NCI-H510A treated with DMSO at 0.1 percent for 48 hours (cell line): ENCODE results near the gene FLT4.
"Not testable (repeated sequence)": the region's sequence is repeated elsewhere in the genome, so short reads cannot be mapped to it uniquely, and the experiment has no call there.

Experiments used
- DNase-seq: peaks from one replicate; lab custom pipeline; 2025; lab: John Stamatoyannopoulos, UW

FLT4 gene

DNA sequence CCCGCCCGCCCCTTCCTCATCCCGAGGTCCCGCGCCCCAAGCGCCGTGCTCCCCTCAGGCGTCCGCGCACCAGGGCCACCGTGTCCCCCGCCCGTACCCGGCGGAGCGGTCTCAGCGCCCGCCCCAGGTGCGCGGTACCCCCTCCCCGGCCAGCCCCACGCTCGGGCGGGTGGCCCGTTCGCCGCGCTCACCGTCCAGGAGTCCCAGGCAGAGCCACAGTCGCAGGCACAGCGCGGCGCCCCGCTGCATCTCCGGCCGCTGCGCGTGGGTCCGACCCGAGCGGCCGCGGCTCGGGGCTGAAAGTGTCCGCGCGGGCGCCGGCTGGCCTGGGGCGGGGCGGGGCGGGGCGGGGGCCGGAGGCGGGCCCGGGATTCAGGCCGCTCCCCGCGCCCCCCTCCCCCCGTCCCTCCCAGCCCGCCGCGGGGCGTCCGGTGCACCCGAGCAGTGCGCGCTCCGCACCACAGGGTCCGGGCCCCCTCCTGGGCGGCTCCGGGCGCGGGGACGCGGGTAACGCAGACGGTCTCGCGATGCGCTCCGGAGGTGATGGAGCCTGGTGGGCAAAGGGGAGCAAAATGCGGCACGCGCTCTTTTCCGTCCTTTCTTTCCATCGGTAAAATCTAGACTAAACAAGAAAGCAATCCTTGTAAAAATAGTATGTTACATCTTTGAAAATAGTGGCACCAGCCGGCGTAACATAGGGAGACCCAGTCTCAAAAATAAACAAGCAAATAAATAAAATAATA is at the start of gene FLT4:
TSS of gene FLT4 (minus strand) at position 304 of the 743 bp plus-strand sequence. CDS start at position 249, 55 bp downstream.
- no peak for DNase-seq

GRCh38 chr5:180699042-180699441 is 49.6 kb upstream of the FLT4 start:
- DNase-seq, result no peak

DNA sequence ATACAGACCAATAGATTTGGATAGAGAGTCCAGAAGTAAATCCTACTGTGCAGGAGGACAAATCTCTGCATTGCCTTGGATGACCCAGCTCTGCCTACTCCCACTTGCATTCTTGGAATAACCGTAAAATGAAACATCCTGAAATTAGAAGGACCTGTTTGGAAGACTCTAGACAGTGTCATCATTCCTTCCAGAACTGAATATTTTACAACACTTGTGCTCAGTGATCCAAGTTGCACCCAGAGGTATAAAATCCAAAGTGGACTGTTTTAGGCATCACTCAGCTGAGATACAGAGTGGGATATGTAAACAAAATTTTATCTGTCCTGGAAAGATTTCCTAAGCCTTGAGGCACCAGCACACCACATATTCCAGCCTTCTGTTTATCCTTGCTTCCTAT is 46.7 kb upstream of the FLT4 start:
- no peak for DNase-seq

DNA sequence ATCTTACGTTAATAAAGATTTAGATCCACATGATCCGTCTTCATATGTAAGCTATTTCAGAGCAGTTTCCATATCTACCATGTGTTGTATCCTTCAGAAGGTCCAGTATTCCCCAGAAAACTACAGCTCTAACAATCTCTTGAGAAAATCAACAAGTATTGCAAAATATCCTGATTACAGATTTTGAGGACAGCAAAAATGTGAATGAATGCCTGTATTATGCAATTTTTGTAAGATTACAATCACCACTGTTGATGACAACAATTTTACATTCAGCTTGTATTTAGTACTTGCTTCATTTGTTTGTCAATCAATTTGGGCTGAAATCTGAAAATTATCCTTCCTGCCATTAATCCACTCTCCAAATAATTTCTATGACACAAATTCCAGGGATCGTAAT is 43.0 kb upstream of the FLT4 start:
- no peak for DNase-seq

DNA sequence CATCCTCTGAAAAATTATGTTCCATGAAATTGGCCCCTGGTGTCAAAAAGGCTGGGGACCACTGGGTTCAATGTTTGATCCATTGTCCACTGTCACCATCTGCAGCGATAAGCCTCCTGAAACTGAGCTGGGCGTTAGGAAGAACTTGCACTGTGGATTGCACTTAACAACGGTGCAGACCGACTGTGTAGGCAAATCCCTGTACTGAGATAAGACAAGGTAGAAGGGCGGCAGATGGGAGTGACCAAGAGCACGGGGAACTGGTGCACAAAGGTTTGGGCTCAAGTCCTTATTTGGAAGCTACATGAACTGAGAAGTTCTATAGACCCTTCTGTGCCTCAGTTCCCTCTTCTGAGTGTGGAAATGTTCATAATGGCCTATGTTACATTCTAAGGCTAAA is 41.6 kb upstream of the FLT4 start:
- no peak for DNase-seq

DNA sequence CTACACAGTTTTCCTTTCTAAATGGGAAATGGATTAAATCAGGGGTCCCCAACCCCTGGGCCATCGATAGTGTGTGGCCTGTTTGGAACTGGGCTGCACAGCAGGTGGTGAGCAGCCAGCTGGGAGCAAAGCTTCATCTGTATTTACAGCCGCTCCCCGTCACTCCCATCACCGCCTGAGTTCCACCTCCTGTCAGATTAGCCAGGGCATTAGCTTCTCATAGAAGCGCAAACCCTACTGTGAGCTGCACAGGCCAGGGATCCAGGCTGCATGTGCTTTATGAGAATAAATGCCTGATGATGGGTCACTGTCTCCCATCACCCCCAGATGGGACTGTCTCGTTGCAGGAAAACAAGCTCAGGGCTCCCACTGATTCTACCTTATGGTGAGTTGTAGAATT is 41.2 kb upstream of the FLT4 start:
- DNase-seq, result no peak

- DNase-seq, result no peak
Measured at GRCh38 chr5:180689775-180690174, 40.4 kb upstream of the FLT4 start.

- no peak for DNase-seq
Measured at GRCh38 chr5:180689071-180689694, 39.8 kb upstream of the FLT4 start.

DNA sequence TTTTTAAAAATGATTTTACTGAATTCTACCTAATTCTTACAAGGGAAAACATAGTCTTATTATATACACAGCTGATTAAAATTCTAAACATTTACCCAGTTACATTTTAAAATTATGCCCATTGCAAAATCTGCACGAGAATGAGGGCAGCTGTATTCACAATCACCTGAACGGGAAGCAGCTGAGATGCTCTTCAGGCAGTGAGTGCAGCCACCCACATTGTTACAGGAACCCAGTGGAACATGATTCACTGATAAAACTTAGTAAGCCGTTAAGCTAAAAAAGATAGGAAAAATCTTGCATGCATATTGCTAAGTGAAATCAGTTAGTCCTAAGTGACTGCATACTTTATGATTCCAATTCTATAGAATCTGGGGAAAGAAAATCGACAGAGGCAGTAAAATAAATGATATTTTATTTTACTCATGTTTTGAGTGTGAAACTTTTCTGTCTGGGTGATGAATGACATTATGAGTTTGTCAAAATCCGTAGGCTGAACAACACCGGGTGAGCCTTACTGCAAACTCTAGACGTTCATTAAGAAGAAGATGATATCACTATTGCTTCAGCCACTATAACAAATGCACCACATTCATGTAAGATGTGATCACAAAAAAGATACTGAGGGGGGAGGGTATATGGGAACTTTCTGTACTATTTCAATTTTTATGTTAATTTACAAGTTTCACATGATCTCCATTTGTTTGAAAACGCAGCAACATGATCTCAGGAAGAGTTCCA is 39.1 kb upstream of the FLT4 start:
- no peak for DNase-seq

DNA sequence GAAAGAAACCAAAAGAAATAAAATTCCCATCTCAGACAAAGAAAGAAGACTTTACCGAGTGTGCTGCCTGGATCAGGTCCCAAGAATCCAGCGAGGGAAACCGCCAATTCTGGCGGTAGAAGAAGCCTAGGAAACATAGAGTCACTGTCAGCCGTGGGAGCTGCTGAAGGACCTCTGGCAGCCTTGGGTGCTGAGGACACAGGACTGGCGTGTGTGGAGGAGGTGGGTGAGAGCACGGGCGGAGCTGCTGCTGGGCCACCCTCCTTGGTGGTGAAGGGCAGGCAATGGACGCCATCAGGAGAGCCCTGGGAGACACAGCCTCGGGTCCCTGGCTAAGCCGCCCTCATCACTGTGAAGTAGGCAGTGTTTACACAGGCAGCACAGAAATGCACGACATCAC is 37.4 kb upstream of the FLT4 start:
- DNase-seq, result not testable (repeated sequence)

DNA sequence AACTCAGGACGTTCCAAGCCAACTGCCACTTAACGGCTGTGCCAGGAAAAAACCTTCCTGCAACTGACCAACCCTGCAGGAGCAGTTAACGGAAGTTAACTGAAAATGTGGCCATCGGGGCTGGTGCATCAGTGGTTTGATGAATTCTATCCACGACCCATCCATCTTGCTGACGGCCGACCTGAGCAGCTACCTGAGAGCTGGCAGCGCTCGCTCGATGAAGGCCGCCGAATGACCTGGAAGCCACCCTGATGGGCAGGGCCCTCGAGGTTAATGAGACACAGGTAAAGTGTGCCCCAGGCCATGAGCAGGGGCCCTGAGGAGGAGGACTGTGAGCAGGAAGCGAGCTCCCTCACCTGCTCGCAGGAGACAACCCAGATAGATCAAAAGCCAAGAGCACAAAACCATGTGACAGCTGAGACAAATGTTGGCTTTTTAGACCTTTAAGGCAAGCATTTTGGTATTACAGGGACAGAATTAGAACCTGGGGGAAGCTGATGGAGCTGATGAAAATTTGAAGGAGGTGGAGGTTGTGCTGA is 35.3 kb upstream of the FLT4 start:
- DNase-seq, result no peak

- no peak for DNase-seq
Measured at GRCh38 chr5:180683220-180683922, 34.0 kb upstream of the FLT4 start.

- DNase-seq, result no peak
Measured at GRCh38 chr5:180682560-180682959, 33.2 kb upstream of the FLT4 start.

GRCh38 chr5:180682008-180682407 is 32.6 kb upstream of the FLT4 start:
- DNase-seq, result not testable (repeated sequence)

- DNase-seq, result not testable (repeated sequence)
Measured at GRCh38 chr5:180678319-180678718, 28.9 kb upstream of the FLT4 start.

DNA sequence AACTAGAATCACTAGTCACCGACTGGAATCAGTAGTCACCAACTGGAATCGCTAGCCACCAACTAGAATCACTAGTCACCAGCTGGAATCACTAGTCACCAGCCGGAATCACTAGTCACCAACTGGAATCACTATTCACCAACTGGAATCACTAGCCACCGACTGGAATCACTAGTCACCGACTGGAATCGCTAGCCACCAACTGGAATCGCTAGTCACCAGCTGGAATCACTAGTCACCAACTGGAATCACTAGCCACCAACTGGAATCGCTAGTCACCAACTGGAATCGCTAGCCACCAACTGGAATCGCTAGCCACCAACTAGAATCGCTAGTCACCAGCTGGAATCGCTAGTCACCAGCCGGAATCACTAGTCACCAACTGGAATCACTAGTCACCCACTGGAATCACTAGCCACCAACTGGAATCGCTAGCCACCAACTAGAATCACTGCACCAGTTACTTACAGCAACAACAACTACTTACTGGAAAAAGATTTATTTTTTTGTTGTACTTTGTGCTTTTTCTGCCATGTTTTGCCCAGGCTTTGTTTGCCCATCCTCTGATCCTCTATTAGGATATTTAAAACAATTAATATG is 25.7 kb upstream of the FLT4 start:
- no peak for DNase-seq

- DNase-seq, result not testable (repeated sequence)
Measured at GRCh38 chr5:180674090-180674475, 24.7 kb upstream of the FLT4 start.

DNA sequence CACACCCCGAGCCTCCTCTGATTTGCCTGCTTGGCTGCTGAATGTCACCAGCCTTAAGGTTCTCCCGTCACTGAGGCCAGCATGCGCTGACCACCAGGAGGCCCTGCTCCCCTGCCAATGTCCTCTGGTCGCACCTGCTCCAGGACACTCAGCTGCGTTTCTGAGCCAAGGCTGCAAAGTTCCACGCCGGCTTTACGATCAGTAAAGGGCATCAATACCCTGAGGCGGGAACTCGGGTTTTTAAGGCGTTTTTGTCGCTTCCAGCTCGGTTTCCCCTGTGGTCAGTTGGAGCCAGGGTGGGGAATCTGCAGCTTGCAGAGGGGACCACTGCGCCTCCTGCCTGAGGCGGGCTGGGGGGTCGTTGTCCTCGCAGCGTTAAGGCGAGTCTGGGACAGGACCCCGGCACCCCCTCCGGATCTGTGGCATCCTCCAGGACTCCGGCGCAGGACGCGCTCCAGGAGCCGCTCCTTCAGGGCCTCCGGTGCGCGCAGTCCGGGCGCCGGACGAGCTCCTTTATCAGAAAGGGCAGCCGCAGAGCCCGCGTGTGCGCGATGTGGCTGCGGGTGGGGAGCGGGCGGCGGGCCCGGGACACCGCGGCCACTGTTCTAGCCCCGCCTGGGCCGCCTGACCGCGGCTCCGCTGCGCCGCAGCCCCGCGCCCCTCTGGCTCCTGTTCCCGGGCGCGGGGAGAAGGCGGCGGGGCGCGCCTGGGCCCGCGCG is 24.1 kb upstream of the FLT4 start:
- no peak for DNase-seq

DNA sequence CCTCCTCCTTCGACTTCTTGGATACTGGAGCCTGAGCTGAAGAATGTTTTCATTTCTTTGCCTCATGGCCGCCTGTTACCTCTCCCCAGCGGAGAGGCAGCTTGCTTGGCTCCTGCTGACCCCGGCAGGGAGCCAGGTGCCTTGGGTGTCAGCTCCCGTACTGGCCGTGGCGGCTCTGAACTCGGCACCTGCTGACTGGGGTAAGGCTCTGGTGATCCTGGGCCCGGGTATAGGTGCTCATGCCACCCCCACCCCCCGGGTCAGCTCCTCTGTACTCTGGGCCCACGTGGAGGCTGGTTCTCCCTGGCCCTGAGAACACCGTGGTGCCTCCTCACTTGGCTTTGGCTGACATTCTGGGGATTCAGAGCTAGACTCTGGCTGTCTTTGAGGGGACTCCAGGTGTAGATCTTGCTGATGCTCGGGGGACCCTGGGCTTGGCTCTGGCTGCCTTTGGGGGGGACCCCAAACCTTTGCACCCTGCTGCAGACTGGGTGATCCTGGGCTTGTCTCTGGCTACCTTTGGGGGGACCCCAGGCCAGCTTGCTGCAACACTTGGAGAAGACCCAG is 22.6 kb upstream of the FLT4 start:
- not testable (repeated sequence) for DNase-seq

DNA sequence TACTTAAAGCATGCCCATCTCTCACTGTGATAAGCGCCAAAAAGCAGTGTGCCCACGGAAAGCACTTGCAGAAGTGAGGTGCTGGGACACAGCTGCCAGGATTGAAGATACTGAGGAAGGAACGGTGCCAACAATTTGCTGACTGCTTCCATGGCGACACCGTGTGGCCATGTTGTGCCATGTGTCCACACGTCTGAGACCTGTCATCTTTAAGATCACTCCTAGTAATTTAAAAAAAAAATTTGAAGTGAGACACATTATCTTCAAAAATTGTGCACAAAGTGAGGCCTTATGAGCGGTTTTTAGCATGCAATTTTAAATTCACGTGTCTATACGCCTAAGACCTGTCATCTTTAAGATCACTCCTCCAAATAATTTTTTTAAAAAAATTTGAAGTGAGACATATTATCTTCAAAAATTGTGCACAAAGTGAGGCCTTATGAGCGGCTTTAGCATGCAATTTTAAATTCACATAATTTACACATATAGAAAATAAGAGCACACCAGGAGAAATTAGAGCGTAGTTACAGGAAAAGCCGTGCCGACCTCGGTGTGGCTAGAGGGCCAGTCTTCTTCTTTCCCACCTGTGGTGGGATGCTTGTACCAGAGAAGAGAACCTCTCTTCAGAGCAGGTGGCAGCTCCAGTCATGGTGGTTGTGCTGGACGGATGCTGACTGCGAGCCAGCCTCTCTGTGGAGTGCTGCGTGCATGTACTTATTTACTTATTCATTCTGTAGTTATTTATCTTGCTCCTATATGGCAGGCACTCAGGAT is 21.4 kb upstream of the FLT4 start:
- DNase-seq, result peak; percentile 4
